GM19324 (cell line): ENCODE measurements around the gene MMEL1.

Experiments
- ATAC-seq: cut with Tn5 transposase; IDR thresholded peaks from one replicate; pipeline ENCODE4 v1.9.1; 2021; ENCODE audit warnings: mild to moderate bottlenecking, moderate library complexity; ENCODE audit not compliant: unreplicated experiment, low FRiP score

MMEL1 gene

DNA sequence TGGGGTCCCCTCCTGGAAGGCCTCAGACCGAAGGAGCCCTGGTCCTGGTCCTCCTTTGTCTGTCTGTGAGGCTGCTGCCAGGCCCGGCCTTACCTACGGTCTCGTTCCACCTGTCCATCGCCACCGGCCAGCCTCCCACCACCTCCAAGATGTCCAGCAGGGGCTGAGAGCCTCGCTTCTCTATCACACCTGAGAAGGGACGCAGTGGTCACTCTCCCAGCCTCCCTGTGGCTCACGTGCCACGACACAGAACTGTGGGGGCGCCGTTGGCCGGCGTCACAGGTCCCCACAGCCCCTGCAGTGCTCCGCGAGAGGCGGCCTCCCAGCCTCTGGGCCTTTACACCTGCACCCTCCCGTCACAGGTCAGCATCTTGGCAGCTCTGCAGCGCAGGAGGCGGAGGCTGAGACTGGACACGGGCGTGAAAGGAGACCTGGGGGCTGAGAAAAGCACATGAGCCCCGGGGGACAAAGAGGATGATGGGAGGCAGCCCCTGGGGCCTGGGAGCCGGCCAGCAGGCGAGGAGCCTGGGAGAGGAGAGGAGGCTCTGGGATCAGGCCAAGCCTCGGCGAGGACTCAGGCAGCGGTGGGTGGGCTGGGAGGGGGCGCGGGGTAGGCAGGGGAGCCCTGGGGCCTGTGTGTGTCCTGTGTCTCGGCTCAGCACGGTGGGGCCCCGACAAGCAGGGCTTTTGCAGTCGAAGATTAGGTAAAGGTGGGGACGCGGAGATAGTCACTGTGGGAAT is 25.8 kb downstream of the MMEL1 start:
- ATAC-seq: no peak

- no peak for ATAC-seq
These were observed 26.4 kb downstream of the MMEL1 start for GRCh38 chr1:2606396-2606880.

GRCh38 chr1:2605509-2606395 is 27.1 kb downstream of the MMEL1 start:
- no peak for ATAC-seq

- ATAC-seq: no peak
These were observed 27.8 kb downstream of the MMEL1 start for GRCh38 chr1:2604844-2605508.

DNA sequence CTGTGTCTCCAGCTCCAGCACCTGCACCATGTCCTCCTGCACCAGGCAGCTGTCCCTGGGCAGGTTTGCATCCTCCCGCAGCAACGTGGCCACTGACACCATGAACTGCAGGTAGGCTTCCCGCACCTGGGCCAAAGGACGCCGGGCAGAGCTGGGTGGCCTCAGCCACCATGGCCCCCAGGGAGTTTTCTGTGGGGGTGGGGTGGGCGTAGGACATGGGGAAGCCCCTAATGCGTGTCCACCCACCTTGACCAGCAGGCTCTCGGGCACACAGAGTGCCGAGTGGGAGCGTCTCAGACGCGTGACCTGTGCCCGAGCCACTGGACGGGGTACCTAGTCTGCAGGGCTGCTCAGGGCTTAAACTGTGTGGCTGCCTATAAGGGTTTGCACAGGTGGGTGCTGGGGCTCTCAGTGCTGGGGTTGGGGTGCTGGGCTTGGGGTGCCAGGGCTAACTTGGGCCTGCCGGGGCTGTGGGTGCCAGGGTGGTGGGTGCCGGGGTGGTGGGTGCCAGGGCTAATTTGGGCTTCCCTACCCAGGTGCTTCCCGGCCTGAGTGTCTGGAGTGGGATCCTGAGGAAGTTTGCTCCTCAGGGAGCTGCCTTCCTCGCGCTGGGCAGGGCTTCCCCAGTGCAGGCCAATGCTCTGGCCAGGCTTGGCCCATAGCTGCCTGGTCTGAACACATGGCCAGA is 28.5 kb downstream of the MMEL1 start:
- ATAC-seq: no peak

DNA sequence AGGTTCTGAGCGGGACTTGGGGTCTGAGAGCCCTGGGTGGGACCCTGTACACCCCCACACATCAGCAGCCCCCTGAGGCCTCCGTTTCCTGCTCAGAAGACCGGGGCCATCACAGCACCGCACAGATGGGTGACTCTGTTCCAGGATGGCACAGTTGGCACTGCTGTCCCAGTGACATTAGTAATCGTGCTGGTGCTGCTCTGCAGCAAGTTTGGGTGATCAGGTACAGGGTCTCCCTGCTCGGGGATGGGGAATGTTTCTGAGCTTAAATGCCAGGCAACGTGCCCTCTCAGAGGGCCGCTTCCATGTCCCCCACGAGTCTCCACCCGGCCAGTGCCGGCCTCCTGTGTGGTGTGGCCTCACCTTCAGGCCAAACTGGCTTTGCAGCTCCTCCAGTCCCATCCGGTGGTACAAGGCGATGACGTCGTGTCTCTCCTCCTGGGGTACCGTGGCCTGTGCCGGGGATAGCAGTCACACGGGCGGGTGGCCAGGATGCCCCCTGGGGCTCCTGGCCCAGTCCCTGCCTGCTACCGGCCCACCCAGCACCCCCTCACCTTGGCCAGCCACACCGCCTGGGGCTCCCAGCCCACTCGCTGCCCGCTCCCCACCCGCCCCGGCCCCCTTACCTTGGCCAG is 29.2 kb downstream of the MMEL1 start:
- no peak for ATAC-seq

DNA sequence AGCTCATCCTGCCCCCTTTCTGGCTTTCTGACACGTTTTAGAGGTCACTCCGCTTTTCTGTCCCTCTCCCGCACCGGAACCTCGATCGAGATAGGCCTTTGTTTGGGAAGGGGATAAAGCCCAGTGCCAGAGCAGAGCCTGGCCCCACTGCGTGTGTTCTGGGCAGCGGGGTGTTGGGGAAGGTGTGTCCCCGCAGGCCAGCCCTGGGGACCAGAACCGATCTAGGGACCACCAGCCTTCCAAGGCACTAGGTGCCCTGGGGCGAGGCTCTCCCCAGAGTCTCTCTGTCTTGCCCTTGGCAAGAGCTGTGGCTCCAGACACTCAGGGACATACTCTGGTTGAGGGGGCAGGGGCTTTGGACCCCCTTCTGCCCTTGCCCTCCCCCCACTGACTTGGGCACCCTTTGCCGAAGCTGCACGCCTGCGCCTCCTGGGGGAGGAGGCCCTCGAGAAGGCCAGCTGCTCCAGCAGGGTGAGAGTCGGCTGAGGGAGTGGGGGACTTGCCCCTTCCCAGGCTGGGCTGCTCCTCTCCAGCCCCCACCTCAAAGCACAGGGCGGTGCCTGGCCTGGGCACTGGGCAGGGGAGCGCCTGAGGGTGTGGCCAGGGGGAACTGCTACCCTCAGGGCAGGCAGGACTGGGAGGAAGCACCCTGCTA is 29.8 kb downstream of the MMEL1 start:
- no peak for ATAC-seq

DNA sequence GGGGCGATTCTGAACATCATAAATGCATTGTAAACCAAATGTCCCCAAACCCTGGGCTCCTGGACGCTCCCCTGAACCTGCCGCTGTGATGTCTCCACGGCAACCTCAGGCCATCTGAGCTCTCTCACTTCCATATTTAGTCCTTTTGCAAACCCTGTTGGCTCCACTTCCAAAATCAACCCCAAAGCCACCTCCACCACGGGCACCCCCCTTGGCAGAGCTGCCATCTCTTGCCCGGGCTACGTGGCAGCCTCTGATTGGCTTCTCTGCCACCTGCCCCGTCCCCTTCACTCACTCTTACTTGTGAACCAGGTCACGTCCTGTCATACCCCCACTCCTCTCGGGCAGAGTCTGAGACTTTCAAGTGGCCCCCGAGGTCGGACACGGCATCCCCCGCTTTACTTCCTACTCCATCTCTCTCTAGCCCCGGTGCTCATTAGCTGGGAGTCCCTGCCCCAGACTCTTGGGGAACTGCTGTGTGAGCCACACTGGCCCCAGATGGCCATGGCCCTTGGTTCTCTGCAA is 30.4 kb downstream of the MMEL1 start:
- ATAC-seq: no peak

GRCh38 chr1:2601721-2602303 is 31.0 kb downstream of the MMEL1 start:
- ATAC-seq: no peak

DNA sequence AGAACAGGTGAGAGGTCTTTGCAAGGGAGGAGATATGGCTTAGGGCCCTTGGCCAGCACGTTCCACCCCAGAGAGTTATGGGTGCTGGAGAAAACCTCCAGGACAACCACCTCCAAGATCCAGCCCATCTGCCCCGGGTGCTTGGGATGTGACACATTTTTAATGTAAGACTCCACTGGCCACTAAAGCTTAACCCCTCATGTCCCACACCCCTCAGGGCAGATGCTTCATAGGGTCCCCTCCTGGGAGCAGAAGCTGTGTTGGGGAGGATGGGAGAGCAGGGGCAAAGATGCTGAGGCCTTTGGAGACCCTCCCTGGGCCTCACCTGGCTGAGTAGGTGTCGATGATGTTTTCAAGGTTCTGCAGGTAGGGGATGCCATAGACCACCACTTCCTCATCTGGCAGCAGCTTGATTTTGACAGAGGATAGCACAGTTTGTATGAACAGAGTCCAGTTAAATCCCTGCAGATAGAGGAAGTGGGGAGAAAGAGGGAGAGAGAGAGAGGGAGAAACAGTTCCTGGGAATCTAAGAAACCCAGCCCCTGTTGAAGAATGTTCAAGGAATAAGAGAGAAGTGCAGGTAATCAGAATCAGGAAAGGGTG is 34.4 kb downstream of the MMEL1 start:
- no peak for ATAC-seq

DNA sequence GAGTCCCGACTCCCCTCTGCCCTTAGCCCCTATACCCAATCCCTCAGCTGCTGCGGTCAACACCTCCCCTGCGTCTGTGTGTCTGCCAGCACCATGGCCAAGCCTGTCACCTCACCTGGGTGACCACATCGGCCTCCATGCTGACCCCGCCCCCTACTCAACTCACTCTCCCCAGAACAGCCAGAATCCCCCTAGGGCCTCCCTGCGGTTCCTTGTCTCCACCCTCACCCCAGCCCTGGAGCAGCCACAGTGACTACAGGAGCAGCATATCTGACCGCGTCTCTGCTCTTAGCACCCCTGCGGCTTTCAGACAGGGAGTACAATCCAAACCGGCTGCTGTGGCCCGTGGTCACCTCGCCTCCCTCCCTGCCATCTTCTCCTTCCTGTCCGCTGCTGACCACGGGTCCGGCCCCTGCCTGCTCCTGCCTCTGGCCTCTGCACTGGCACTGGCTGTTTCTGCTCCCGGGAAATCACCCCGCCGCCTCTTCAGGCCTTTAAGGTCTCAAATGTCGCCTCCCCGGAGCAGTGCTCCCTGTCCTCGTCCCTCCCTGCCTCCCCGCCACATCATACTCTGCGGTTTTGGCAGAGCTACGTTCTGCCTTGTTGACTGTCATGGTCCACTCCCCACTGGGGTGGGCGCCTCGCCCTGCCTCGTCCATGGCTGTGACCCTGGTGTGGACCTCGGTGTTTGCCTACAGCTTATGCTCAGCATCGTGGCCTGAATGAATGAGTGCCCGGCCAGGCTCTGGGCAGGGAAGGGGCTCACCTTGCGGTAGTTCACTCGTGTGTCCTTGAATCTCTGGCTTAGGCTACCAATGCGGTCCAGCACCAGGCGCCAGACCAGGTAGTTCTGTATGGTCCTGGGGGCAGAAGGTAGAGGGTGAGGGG is 35.1 kb downstream of the MMEL1 start:
- ATAC-seq: no peak

- ATAC-seq: no peak
These were observed 36.1 kb downstream of the MMEL1 start for GRCh38 chr1:2596530-2597333.

DNA sequence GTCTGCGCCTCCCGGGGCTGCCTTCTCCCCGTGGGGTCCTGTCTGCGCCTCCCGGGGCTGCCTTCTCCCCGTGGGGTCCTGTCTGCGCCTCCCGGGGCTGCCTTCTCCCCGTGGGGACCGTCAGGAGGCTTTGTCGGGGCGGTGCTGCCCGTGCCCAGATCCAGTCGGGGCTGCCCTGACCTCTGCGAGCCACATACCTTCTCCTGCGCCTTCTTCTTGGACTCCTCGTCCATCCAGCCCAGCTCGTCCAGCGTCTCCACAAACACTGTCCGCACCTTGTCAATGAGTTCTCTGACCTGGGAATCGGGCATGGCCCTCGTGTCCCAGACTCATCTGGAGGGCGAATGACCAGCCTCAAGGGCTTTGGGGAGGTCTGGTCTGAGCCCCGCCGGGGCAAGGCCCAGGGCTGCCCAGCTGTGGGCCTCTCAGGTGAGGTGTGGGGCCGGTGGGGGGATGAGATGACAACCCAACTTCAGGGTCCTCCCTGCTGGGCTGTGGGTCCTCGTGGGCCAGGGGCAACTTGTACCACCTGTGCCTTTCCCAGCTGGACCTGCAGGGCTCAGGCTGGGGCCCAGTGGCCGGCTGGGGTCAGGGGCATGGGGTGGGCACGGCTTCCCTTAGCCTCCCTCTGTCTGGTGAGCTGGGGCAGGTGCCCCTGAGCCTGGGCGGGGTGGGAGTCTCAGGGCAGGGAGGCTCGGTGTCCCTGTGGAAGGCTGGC is 36.8 kb downstream of the MMEL1 start:
- no peak for ATAC-seq

DNA sequence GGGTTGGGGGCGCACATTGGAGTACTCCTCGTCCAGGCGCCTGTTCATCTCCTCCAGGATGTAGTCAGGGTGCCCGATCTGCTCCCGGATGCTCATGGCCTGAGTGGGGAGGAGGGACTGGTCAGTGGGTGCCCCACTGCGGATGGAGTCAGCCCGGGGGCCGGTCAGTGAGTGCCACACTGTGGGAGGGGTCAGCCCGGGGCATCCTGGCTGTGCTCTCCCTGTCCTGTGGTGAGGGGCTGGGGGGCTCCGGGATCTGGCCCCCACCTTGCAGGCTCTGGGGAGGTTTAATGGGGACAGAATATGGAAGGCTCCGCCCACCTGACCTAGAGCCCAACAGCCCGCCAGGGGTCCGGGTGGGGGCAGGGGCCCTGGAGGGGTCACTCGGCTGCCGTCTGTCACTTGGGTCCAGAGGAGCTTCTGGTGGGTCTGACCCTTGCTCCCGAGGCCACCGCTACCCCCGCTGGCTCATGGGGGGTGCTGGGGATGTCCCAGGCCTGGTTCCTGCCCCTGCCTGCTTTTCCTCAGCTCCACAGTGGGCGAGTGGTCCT is 37.5 kb downstream of the MMEL1 start:
- no peak for ATAC-seq

- no peak for ATAC-seq
These were observed 38.1 kb downstream of the MMEL1 start for GRCh38 chr1:2594641-2595131.
